Measurements from ENCODE around the gene AVEN.

AVEN gene

DNA sequence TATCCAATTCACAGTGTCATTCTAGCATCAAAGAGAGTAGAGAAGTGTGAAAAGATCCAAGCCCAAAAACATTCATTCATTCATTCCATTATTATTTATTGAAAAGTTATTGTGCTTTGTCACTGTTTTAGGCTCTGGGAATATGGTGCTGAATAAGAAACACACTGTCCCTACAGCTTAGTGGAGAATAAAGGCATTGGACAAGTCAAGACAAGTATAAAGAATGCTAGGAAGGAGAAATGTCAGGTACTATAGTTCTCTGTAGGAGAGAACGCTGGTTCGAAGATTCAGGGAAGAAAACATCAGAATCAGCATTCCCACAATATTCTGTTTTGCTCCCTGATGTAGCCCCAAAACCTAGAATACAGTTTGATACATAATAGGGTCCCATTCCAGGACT is 199.5 kb downstream of the AVEN start:
- Histone ChIP-seq H3K4me1 (ENCODE audit: insufficient read depth, low read length, severe bottlenecking) (no peaks in the 10 kb centered on the region), H3K27ac (ENCODE audit: low read depth, low read length, poor library complexity, severe bottlenecking) (no peak overlapping the region), H3K79me2 (ENCODE audit: insufficient read depth, low read length) (no peaks in the 10 kb centered on the region), H3F3A (ENCODE audit: insufficient read depth, low read length) (no peaks in the 10 kb centered on the region), H3K36me3 (ENCODE audit: insufficient read depth, low read length) (no peaks in the 10 kb centered on the region), H3K9ac (ENCODE audit: low read length) (no peak overlapping the region), H3K9me3 (ENCODE audit: low read length) (no peaks in the 10 kb centered on the region), H3K4me2 (ENCODE audit: low read length) (no peak overlapping the region), H2AFZ (ENCODE audit: low read length) (no peak overlapping the region), H3K27me3 (ENCODE audit: insufficient read depth, low read length) (no peaks in the 10 kb centered on the region), H3K4me3 (ENCODE audit: low read depth, low read length, poor library complexity, severe bottlenecking) (no peak overlapping the region), H4K20me1 (ENCODE audit: insufficient read depth, low read length) (no peaks in the 10 kb centered on the region), H3K9me2 (ENCODE audit: low read depth, low read length) (no peaks in the 10 kb centered on the region)
- TF ChIP-seq EZH2 (IDR thresholded peaks at IDR 0.05; ENCODE audit: borderline replicate concordance, low read length), result no peak
- TF ChIP-seq, protein P1, sequence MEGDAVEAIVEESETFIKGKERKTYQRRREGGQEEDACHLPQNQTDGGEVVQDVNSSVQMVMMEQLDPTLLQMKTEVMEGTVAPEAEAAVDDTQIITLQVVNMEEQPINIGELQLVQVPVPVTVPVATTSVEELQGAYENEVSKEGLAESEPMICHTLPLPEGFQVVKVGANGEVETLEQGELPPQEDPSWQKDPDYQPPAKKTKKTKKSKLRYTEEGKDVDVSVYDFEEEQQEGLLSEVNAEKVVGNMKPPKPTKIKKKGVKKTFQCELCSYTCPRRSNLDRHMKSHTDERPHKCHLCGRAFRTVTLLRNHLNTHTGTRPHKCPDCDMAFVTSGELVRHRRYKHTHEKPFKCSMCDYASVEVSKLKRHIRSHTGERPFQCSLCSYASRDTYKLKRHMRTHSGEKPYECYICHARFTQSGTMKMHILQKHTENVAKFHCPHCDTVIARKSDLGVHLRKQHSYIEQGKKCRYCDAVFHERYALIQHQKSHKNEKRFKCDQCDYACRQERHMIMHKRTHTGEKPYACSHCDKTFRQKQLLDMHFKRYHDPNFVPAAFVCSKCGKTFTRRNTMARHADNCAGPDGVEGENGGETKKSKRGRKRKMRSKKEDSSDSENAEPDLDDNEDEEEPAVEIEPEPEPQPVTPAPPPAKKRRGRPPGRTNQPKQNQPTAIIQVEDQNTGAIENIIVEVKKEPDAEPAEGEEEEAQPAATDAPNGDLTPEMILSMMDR (IDR thresholded peaks at IDR 0.05; ENCODE audit: low read length), result no peak

DNA sequence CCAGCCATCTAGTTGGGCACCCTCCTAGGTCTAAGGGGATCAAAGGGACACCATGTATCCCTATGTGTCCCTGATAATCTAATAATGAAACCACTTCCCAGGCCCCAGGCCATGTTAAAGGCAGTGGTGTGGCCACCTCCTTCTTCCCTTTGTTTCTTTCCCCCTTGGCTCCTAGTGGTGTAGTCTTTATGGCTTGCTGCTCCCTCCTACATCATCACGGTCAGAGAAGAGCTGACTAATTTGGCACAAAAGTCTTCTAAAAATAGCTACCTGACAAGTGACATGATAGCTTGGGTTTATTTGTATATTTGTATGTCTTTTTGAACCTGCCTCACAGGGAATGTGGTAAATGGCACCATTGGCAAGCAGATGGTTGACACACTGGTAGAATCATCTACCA is 201.7 kb downstream of the AVEN start:
- Histone ChIP-seq H3K36me3 (ENCODE audit: insufficient read depth, low read length) (no peaks in the 10 kb centered on the region), H3K79me2 (ENCODE audit: insufficient read depth, low read length) (no peaks in the 10 kb centered on the region), H3K9me3 (ENCODE audit: low read length) (no peaks in the 10 kb centered on the region), H3F3A (ENCODE audit: insufficient read depth, low read length) (no peaks in the 10 kb centered on the region), H2AFZ (ENCODE audit: low read length) (no peak overlapping the region), H3K27ac (ENCODE audit: low read depth, low read length, poor library complexity, severe bottlenecking) (no peak overlapping the region), H3K4me2 (ENCODE audit: low read length) (no peak overlapping the region), H3K9ac (ENCODE audit: low read length) (no peak overlapping the region), H3K27me3 (ENCODE audit: insufficient read depth, low read length) (no peaks in the 10 kb centered on the region), H3K4me1 (ENCODE audit: insufficient read depth, low read length, severe bottlenecking) (no peaks in the 10 kb centered on the region), H4K20me1 (ENCODE audit: insufficient read depth, low read length) (no peaks in the 10 kb centered on the region), H3K4me3 (ENCODE audit: low read depth, low read length, poor library complexity, severe bottlenecking) (no peak overlapping the region), H3K9me2 (ENCODE audit: low read depth, low read length) (no peaks in the 10 kb centered on the region)
- TF ChIP-seq EZH2 (IDR thresholded peaks at IDR 0.05; ENCODE audit: borderline replicate concordance, low read length), result no peak
- TF ChIP-seq, protein P1 (IDR thresholded peaks at IDR 0.05; ENCODE audit: low read length), result no peak

DNA sequence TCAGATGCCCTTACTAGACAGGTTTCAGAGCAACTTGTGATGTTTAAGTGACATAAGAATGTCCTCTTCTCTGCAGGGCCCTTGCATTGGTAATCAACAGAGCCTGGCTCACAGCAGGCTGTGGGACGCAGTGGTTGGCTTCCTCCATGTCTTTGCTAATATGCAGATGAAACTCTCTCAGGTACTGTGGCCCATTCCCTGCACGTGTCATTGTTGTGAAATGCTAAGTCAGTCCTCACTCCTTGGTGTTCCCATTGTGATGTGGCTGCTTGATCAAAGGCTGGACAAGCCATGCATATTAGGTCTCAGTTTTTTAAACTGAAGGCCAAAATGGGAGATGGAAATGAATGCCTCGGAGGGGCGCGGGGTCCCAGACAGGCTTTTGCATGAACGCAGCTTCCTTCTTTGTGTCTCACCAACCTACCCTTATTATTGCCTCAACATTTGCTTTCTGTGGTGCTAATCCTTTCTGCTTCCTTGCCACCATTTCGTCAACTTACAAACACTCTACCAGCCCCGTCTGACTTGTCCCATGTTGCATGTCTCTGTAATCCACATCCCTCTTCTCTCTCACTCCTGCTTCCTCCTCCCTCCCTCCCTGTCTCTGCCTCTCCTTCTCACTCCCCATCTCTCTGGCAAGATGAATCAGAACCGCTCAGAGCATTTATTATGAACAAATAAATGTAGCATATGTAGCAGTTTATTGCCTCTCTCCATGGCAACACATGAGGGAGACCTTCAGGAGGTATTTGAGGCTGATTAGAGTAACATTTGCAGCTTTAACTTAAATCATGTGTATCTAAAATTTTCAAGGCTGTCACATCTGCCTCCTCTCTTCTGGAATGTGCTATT is 203.9 kb downstream of the AVEN start:
- no peak overlapping the region for H3K9ac ChIP-seq (ENCODE audit: low read length)
- no peaks in the 10 kb centered on the region for H3K9me3 ChIP-seq (ENCODE audit: low read length)
- H2AFZ ChIP-seq (ENCODE audit: low read length), result no peak overlapping the region
- no peaks in the 10 kb centered on the region for H3K36me3 ChIP-seq (ENCODE audit: insufficient read depth, low read length)
- no peak overlapping the region for H3K4me2 ChIP-seq (ENCODE audit: low read length)
- H3K4me3 ChIP-seq (ENCODE audit: low read depth, low read length, poor library complexity, severe bottlenecking), result no peak overlapping the region
- H3F3A ChIP-seq (ENCODE audit: insufficient read depth, low read length), result no peaks in the 10 kb centered on the region
- no peaks in the 10 kb centered on the region for H3K27me3 ChIP-seq (ENCODE audit: insufficient read depth, low read length)
- no peak for TF ChIP-seq EZH2 (IDR thresholded peaks at IDR 0.05; ENCODE audit: borderline replicate concordance, low read length)
- TF ChIP-seq, protein P1 (IDR thresholded peaks at IDR 0.05; ENCODE audit: low read length), result no peak
- no peaks in the 10 kb centered on the region for H3K9me2 ChIP-seq (ENCODE audit: low read depth, low read length)
- H3K27ac ChIP-seq (ENCODE audit: low read depth, low read length, poor library complexity, severe bottlenecking), result no peak overlapping the region
- H4K20me1 ChIP-seq (ENCODE audit: insufficient read depth, low read length), result no peaks in the 10 kb centered on the region
- no peaks in the 10 kb centered on the region for H3K4me1 ChIP-seq (ENCODE audit: insufficient read depth, low read length, severe bottlenecking)
- H3K79me2 ChIP-seq (ENCODE audit: insufficient read depth, low read length), result no peaks in the 10 kb centered on the region

Data from OCI-LY1 (cell line).